Vagina (tissue), 2 donors: ENCODE data around the gene SLC9A9. TPM values are rescaled to one million over a fixed set of nuclear protein-coding genes. Genes with fewer than 3 reads are reported as not detected.

Experiments used
- DNase-seq, 2 donors: peaks; one replicate each; pipeline ENCODE4 v3.0.0-alpha.2; 2017; ENCODE audit errors: extremely low spot score in 2 of 2
- H3K27ac ChIP-seq: fragments of 200-600 bp; sonication (generic); one replicate; pipeline ENCODE4 v1.5.1; 2019
- H3K27me3 ChIP-seq: fragments of 200-600 bp; sonication (generic); one replicate; pipeline ENCODE4 v1.5.1; 2019
- H3K36me3 ChIP-seq, 2 donors: fragments of 200-600 bp; sonication (generic); one replicate each; pipeline ENCODE4 v1.5.1; 2017 to 2019
- H3K4me1 ChIP-seq: fragments of 200-600 bp; sonication (generic); one replicate; pipeline ENCODE4 v1.5.1; 2019
- H3K4me3 ChIP-seq, 2 donors: fragments of 200-600 bp; sonication (generic); 1 replicate in 1 of 2; 2 replicates in 1 of 2; pipeline ENCODE4 v1.5.1; 2016 to 2019
- H3K9me3 ChIP-seq: fragments of 200-600 bp; sonication (generic); one replicate; pipeline ENCODE4 v1.5.1; 2019
- POLR2A ChIP-seq, 2 donors: fragments of 450-650 bp; IDR thresholded peaks; one replicate each; pipeline ENCODE4 v1.6.1; 2017; ENCODE audit warnings: antibody characterized with exemption in 2 of 2, mild to moderate bottlenecking in 2 of 2, moderate library complexity in 2 of 2
- POLR2AphosphoS5 ChIP-seq, 2 donors: sonication (generic); formaldehyde crosslinking; IDR thresholded peaks; one replicate each; pipeline ENCODE4 v1.9.0; 2017; ENCODE audit warnings: antibody characterized with exemption in 2 of 2, mild to moderate bottlenecking in 2 of 2, low read depth in 1 of 2; ENCODE audit not compliant: insufficient read depth in 1 of 2
- intact Hi-C: fragments of 100-400 bp; cut with DNase I; formaldehyde crosslinking; loops from one replicate; pipeline ENCODE4 v1.15.1; 2023
- total RNA-seq: library from RNA; depleted of rRNA; stranded (reverse); fragments of >200 nt; gene quantifications from one replicate; pipeline ENCODE4 v1.2.3, GENCODE V29; 2016
- TF ChIP-seq, protein P1 (sequence below), 3 experiments: fragments of 450-650 bp in 2 of 3; fragments of 200-600 bp in 1 of 3; sonication (generic) in 1 of 3; IDR thresholded peaks; one replicate each; pipeline ENCODE4 v1.5.1; 2017 to 2019; ENCODE audit warnings: antibody characterized with exemption in 3 of 3, mild to moderate bottlenecking in 2 of 3, moderate library complexity in 2 of 3

Gene SLC9A9
- total RNA-seq, 1 donor from 2014 or later: 30.7 TPM

DNA sequence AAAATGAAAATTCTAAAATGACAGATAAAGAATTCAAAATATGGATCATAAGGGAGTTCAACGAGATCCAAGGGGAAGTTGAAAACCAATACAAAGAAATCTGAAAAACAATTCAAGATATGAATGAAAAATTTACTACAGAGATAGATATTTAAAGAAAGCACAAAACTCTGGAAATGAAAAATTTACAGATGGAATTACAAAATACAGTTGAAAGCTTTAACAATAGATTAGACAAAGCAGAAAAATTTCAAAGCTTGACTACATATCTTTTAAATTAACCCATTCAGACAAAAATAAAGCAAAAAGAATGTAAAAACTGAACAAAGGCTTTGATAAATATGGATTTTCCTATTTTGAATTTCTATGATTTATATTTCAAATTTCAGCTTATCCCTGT lies 211.1 kb downstream of the SLC9A9 start:
- Histone ChIP-seq H3K36me3 (peaks cover 0 to 5% of the 10 kb centered on the region in 2 donors), H3K4me3 (no peak overlapping the region), H3K4me1 (no peaks in the 10 kb centered on the region), H3K9me3 (no peaks in the 10 kb centered on the region), H3K27me3 (no peaks in the 10 kb centered on the region), H3K27ac (no peak overlapping the region)
- DNase-seq: no peak
- no peak for TF ChIP-seq POLR2AphosphoS5 (IDR thresholded peaks at IDR 0.05; ENCODE audit: insufficient read depth in 1 of 2, low read depth in 1 of 2)
- TF ChIP-seq, protein P1, sequence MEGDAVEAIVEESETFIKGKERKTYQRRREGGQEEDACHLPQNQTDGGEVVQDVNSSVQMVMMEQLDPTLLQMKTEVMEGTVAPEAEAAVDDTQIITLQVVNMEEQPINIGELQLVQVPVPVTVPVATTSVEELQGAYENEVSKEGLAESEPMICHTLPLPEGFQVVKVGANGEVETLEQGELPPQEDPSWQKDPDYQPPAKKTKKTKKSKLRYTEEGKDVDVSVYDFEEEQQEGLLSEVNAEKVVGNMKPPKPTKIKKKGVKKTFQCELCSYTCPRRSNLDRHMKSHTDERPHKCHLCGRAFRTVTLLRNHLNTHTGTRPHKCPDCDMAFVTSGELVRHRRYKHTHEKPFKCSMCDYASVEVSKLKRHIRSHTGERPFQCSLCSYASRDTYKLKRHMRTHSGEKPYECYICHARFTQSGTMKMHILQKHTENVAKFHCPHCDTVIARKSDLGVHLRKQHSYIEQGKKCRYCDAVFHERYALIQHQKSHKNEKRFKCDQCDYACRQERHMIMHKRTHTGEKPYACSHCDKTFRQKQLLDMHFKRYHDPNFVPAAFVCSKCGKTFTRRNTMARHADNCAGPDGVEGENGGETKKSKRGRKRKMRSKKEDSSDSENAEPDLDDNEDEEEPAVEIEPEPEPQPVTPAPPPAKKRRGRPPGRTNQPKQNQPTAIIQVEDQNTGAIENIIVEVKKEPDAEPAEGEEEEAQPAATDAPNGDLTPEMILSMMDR (IDR thresholded peaks at IDR 0.05): no peak
- TF ChIP-seq POLR2A (IDR thresholded peaks at IDR 0.05): no peak
- intact Hi-C loops: no loop called here

DNA sequence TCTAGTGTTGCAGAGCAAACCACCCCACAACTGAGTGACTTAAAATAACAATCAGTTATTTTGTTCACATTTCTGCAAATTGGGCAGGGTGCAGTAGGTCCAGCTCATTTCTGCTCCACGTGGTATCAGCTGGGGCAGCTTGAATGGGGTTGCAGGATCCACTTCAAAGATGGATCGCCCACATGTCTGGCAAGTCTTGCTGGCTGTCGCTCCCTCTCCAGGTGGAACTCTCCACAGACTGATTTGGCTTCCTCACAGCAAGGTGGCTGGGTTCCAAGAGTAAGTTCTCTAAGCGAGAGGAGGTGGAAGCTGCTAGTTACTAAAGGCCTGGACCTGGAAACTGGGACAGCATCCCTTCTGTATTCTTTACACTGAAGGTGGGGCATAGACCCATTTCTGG lies 213.3 kb downstream of the SLC9A9 start:
- Histone ChIP-seq H3K27me3 (no peaks in the 10 kb centered on the region), H3K9me3 (no peaks in the 10 kb centered on the region), H3K4me3 (no peak overlapping the region), H3K4me1 (no peaks in the 10 kb centered on the region), H3K36me3 (peaks cover 0 to 5% of the 10 kb centered on the region in 2 donors), H3K27ac (no peak overlapping the region)
- DNase-seq: no peak
- intact Hi-C loops: no loop called here
- no peak for TF ChIP-seq POLR2A (IDR thresholded peaks at IDR 0.05)
- TF ChIP-seq POLR2AphosphoS5 (IDR thresholded peaks at IDR 0.05; ENCODE audit: insufficient read depth in 1 of 2, low read depth in 1 of 2): no peak

DNA sequence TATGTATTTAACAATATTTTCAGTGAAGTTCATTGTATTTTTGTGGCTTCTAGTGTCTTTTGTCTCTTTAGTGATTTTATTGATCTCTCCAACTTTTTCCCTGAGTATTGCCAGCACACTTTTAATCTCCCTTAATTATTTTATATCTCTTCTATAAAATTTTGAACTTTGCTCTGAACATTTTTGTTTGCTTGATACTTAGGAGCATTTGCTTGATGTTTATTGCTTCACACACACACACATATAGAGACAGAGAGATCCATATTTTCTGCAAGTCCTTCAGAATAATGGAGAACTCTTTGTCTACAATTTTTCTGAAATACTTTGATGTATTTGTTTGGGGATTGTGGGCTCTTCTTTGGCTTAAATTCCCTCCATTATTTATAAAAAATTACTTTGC lies 213.8 kb downstream of the SLC9A9 start:
- no peaks in the 10 kb centered on the region for H3K27me3 ChIP-seq
- H3K27ac ChIP-seq: no peak overlapping the region
- no peak overlapping the region for H3K4me3 ChIP-seq
- intact Hi-C loops: no loop called here
- TF ChIP-seq POLR2AphosphoS5 (IDR thresholded peaks at IDR 0.05; ENCODE audit: insufficient read depth in 1 of 2, low read depth in 1 of 2): no peak
- TF ChIP-seq, protein P1 (IDR thresholded peaks at IDR 0.05): no peak
- no peak for TF ChIP-seq POLR2A (IDR thresholded peaks at IDR 0.05)
- H3K9me3 ChIP-seq: no peaks in the 10 kb centered on the region
- H3K36me3 ChIP-seq: peaks cover 0 to 5% of the 10 kb centered on the region in 2 donors
- H3K4me1 ChIP-seq: no peaks in the 10 kb centered on the region
- DNase-seq: no peak

DNA sequence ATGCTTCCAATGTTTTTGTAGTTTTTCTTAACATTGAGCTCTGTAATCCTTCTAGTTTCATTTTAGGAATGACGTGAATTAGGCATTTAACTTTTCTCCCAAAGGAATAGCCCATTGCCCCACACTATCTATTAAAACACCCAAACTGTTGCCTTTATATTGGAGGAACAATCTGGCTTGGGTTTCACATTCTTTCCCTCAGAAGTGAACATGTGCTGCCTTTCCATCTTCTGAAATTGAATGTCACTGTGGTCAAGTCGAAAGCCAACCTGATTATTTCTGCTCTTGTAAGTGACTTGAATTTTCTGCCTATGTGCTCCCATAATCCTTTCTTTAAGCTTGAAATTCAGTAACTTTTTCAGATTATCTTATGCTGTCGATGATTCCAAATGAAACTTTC lies 214.5 kb downstream of the SLC9A9 start:
- Histone ChIP-seq H3K27me3 (no peaks in the 10 kb centered on the region), H3K4me1 (no peaks in the 10 kb centered on the region), H3K27ac (no peak overlapping the region), H3K36me3 (peaks cover 0 to 5% of the 10 kb centered on the region in 2 donors), H3K4me3 (no peak overlapping the region), H3K9me3 (no peaks in the 10 kb centered on the region)
- no peak for DNase-seq
- intact Hi-C loops: no loop called here
- TF ChIP-seq, protein P1 (IDR thresholded peaks at IDR 0.05): no peak
- TF ChIP-seq POLR2A (IDR thresholded peaks at IDR 0.05) (no peak), POLR2AphosphoS5 (IDR thresholded peaks at IDR 0.05; ENCODE audit: insufficient read depth in 1 of 2, low read depth in 1 of 2) (no peak)

DNA sequence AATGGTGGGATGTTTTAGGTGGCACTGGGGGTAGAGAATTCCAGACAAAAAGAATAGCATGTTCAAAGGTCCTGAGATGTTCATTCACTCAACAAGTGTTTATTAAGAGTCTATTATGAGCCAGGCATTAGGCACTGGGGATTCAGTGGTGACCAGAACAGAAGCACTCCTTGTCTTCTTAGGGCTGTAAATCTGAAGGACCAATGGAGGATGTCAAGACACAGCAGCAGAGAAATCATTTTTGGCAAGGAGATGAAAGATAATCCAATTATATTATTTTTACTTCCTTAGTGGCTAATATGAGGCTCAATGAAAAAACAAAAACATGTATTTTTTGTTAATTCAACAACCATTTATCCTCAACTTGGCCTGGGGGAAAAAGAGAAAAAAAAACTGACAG lies 218.5 kb downstream of the SLC9A9 start:
- Histone ChIP-seq H3K27ac (no peak overlapping the region), H3K36me3 (no peaks in the 10 kb centered on the region), H3K4me1 (no peaks in the 10 kb centered on the region), H3K9me3 (no peaks in the 10 kb centered on the region), H3K4me3 (no peak overlapping the region), H3K27me3 (no peaks in the 10 kb centered on the region)
- TF ChIP-seq, protein P1 (IDR thresholded peaks at IDR 0.05): no peak
- TF ChIP-seq POLR2AphosphoS5 (IDR thresholded peaks at IDR 0.05; ENCODE audit: insufficient read depth in 1 of 2, low read depth in 1 of 2) (no peak), POLR2A (IDR thresholded peaks at IDR 0.05) (no peak)
- DNase-seq: no peak
- intact Hi-C loops: no loop called here
